ENCODE results near the gene GP1BB. TPM values are rescaled to one million over a fixed set of nuclear protein-coding genes. Genes with fewer than 3 reads are reported as not detected.

The GP1BB gene
- total RNA-seq, 2 experiments from 2014 or later: not detected

DNA sequence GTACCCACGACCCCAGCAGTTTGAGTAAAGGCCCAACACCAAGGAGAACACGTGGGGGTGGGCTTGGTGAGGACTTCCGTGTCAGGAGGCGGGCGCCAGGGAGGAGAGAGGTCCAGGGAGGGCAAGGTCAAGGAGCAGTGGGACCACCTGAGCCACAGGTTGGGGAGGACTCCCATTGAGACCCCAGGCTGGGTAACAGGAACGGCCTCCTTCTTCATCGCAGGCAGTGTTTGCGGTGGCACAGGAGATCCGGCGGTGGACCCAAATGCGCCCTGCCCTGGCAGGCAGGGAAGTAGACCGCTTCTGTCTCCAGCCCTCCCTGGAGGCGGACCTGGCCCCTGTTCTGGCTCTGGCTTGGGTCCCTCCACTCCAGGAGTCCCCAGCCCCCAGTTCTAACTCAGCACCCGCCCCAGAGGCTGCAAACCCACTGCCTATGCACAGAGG is 31.4 kb downstream of the GP1BB start:
- Mint-ChIP-seq H3K27me3 (peaks cover 45% of the 10 kb centered on the region), H3K36me3 (ENCODE audit: low read depth) (no peaks in the 10 kb centered on the region), H3K27ac (no peak overlapping the region), H3K4me3 (no peak overlapping the region), H3K9me3 (no peaks in the 10 kb centered on the region), H3K4me1 (ENCODE audit: low read depth) (peaks cover 19% of the 10 kb centered on the region)
- CTCF ChIA-PET: interaction anchor here (0.7 to 4.2 kb wide), 5 partner anchors 24 to 157 kb away, joined by 3 to 17 read pairs (median 5); partner anchors contain the start of gene GP1BB
- DNase-seq (no peak), ATAC-seq (no peak)
- TF ChIP-seq, protein P1, sequence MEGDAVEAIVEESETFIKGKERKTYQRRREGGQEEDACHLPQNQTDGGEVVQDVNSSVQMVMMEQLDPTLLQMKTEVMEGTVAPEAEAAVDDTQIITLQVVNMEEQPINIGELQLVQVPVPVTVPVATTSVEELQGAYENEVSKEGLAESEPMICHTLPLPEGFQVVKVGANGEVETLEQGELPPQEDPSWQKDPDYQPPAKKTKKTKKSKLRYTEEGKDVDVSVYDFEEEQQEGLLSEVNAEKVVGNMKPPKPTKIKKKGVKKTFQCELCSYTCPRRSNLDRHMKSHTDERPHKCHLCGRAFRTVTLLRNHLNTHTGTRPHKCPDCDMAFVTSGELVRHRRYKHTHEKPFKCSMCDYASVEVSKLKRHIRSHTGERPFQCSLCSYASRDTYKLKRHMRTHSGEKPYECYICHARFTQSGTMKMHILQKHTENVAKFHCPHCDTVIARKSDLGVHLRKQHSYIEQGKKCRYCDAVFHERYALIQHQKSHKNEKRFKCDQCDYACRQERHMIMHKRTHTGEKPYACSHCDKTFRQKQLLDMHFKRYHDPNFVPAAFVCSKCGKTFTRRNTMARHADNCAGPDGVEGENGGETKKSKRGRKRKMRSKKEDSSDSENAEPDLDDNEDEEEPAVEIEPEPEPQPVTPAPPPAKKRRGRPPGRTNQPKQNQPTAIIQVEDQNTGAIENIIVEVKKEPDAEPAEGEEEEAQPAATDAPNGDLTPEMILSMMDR (IDR thresholded peaks at IDR 0.05): no peak
- intact Hi-C loops (cut with micrococcal nuclease): no loop called here
- POLR2A ChIA-PET: no interaction called here

DNA sequence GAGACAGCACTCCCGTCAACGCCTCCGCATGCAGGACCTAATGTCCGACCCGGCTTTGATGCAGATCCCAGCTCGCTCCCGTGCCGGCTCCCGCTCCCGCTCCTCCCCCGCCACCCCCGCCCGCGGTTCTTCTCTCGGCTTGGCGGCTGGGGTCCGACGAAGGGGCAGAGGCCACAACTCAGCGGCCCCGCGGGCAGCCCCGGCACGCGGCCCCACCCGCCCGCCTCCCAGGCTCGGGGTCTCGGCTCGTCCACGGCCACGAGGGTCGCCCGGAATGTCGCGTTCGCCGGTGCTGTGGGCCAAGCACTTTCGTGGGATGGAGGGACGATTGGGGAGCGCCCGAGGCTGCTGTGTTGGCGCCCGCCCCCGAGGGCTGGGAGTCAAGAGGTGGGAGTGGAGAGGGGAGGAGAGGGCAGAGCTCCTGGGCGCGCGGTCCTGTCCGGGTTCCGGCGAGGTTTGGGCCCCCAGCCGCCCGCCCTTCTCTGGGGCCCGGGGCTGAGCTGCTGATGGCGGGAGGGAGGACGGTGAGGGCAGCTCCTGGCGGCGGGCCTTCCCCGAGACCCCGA is 31.9 kb downstream of the GP1BB start:
- POLR2A ChIA-PET: no interaction called here
- H3K27me3 Mint-ChIP-seq: peaks cover 50% of the 10 kb centered on the region
- intact Hi-C loops (cut with micrococcal nuclease): no loop called here

DNA sequence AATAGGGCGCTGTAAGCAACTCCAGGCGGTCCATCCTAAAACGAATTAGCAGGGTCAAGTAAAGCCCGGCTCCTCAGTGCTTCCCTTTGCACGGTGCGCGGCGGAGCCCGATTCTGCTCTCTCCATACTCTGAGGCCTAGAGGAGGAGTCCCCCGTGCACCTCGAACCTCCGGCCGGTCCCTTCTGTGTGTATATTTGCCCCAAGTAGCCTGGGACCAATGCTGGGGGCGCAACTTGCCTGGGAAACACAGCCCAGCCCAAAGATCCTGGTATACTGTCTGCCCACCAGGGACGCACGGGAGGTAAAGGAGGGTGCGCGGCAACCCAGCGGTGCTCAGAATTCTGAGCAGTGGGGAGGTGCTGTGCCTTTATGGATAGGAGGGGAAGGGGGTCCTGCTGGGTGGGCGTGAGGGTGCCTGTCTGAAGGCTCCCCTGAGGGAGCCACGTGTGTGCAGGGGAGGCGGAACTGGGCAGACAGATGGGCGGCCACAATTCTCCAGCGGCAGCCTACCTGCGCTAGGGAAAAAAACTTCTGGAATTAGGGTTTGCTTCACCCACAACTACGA is 32.5 kb downstream of the GP1BB start:
- Mint-ChIP-seq H3K4me1 (ENCODE audit: low read depth) (peaks cover 25% of the 10 kb centered on the region), H3K4me3 (no peak overlapping the region), H3K27me3 (peaks cover 51% of the 10 kb centered on the region), H3K9me3 (no peaks in the 10 kb centered on the region), H3K27ac (no peak overlapping the region), H3K36me3 (ENCODE audit: low read depth) (no peaks in the 10 kb centered on the region)
- TF ChIP-seq, protein P1 (IDR thresholded peaks at IDR 0.05): no peak
- intact Hi-C loops (cut with micrococcal nuclease): no loop called here
- POLR2A ChIA-PET: no interaction called here
- DNase-seq: no peak
- ATAC-seq: no peak
- CTCF ChIA-PET: interaction anchor here (0.7 to 2.4 kb wide), 10 partner anchors 11 to 163 kb away, joined by 3 to 13 read pairs (median 3); no protein-coding TSS in a partner anchor

More for the DNA sequence above, 31.9 kb downstream of the GP1BB start:
- Mint-ChIP-seq H3K4me1 (ENCODE audit: low read depth) (peaks cover 24% of the 10 kb centered on the region), H3K27ac (no peak overlapping the region), H3K9me3 (no peaks in the 10 kb centered on the region), H3K36me3 (ENCODE audit: low read depth) (no peaks in the 10 kb centered on the region), H3K4me3 (no peak overlapping the region)
- ATAC-seq (no peak), DNase-seq (no peak)
- TF ChIP-seq, protein P1 (IDR thresholded peaks at IDR 0.05): no peak
- CTCF ChIA-PET: interaction anchor here (0.7 to 2.0 kb wide), 5 partner anchors 25 to 164 kb away, joined by 3 to 6 read pairs (median 3); partner anchors contain the start of gene GP1BB

DNA sequence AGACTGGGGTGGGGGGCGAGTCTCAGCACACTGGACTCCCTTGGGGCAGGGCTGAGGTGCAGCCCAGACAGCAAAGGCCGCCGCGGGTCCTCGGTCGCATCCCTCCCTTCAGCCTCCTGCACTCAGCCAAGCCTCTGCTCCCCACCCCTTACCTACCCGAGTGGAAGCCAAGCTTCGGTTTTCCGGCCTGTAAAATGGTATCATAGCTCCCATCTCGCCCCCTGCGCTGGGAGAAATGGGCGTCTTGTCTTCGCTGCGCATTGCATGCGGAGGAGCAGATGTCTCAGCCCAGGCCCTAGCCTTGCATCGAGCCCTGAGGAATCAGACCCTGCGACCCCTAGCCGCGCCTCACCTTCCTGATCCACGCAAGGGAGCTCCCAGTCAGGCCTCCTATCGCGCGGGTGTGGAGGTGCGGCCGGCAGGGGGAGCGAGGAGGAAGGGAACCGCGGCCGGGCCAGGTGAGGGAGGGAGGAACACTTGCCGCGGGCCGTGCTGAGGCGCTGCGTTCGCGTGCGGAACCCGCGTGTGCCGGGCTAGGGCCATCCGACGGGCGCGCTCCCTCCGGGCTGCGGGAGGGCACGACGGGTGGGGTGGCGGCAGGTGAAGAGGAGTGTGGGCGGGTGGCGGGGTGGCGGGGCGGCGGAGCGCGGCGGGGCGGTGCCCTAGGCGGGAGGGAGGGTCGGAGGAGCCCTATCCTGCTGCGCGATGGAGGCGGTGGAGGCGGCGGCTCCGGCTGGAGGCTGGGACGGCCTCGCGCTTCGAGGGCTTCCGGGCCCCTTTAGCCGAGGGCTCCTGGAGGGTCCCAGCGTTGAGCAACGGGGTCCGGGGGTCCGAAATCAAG is 33.2 kb downstream of the GP1BB start:
- ChIA-PET POLR2A (no interaction called here), CTCF (interaction anchor here (0.8 to 2.4 kb wide), 9 partner anchors 12 to 162 kb away, joined by 3 to 13 read pairs (median 3); no protein-coding TSS in a partner anchor)
- no peak overlapping the region for H3K4me3 Mint-ChIP-seq
- H3K36me3 Mint-ChIP-seq (ENCODE audit: low read depth): no peaks in the 10 kb centered on the region
- peaks cover 25% of the 10 kb centered on the region for H3K4me1 Mint-ChIP-seq (ENCODE audit: low read depth)
- H3K27ac Mint-ChIP-seq: no peak overlapping the region
- DNase-seq: peak; percentile 71
- intact Hi-C loops (cut with micrococcal nuclease): no loop called here
- peaks cover 52% of the 10 kb centered on the region for H3K27me3 Mint-ChIP-seq
- TF ChIP-seq, protein P1 (IDR thresholded peaks at IDR 0.05): peak; percentile 68
- H3K9me3 Mint-ChIP-seq: no peaks in the 10 kb centered on the region
- ATAC-seq: peak; percentile 68
